HG02642 (cell line): Measurements from ENCODE around the gene CAMK1.
A peak's percentile ranks its signal among the peaks of the same experiment; 100 is the strongest.

Experiments
- ATAC-seq: cut with Tn5 transposase; IDR thresholded peaks from one replicate; pipeline ENCODE4 v1.9.1; 2021; ENCODE audit warnings: mild to moderate bottlenecking; ENCODE audit not compliant: unreplicated experiment, poor library complexity

Gene CAMK1

GRCh38 chr3:9769426-9770275 lies at the start of gene CAMK1:
TSS of gene CAMK1 (minus strand) at chr3:9769947. CDS start at chr3:9767749, 2,198 bp downstream.
- peak; percentile 71 for ATAC-seq

- ATAC-seq, result no peak
These were observed 49.1 kb upstream of the CAMK1 start for GRCh38 chr3:9818666-9819335.

GRCh38 chr3:9817436-9817835 lies 47.7 kb upstream of the CAMK1 start:
- ATAC-seq, result no peak

GRCh38 chr3:9815986-9816385 lies 46.2 kb upstream of the CAMK1 start:
- no peak for ATAC-seq

GRCh38 chr3:9812870-9813483 lies 43.2 kb upstream of the CAMK1 start:
- ATAC-seq, result no peak

GRCh38 chr3:9810846-9811245 lies 41.1 kb upstream of the CAMK1 start:
- ATAC-seq, result no peak

GRCh38 chr3:9810433-9810770 lies 40.7 kb upstream of the CAMK1 start:
- no peak for ATAC-seq

- peak; percentile 55 for ATAC-seq
These were observed 40.1 kb upstream of the CAMK1 start, which contains the start of gene TTLL3 for GRCh38 chr3:9809615-9810432. TSS of gene TTLL3 (plus strand) at chr3:9810262. CDS start at chr3:9810662, 400 bp downstream.

GRCh38 chr3:9809239-9809614 lies 39.5 kb upstream of the CAMK1 start:
- ATAC-seq, result no peak

- peak; percentile 45 for ATAC-seq
These were observed 38.7 kb upstream of the CAMK1 start for GRCh38 chr3:9808345-9809037.

- ATAC-seq, result no peak
These were observed 38.2 kb upstream of the CAMK1 start for GRCh38 chr3:9807981-9808344.

- ATAC-seq, result no peak
These were observed 37.2 kb upstream of the CAMK1 start for GRCh38 chr3:9806688-9807589.

GRCh38 chr3:9806137-9806536 lies 36.4 kb upstream of the CAMK1 start:
- no peak for ATAC-seq

GRCh38 chr3:9804996-9805395 lies 35.2 kb upstream of the CAMK1 start:
- ATAC-seq, result no peak

- no peak for ATAC-seq
These were observed 33.7 kb upstream of the CAMK1 start for GRCh38 chr3:9803494-9803893.

- ATAC-seq, result no peak
These were observed 30.8 kb upstream of the CAMK1 start for GRCh38 chr3:9800529-9800928.

GRCh38 chr3:9797196-9797945 lies 27.6 kb upstream of the CAMK1 start:
- no peak for ATAC-seq

- ATAC-seq, result peak; percentile 16
These were observed 25.5 kb upstream of the CAMK1 start for GRCh38 chr3:9795207-9795606.
